DND-41 (cell line): ENCODE results near the gene HIGD2A.

ENCODE experiments used
- CTCF ChIP-seq: IDR thresholded peaks from 2 replicates; pipeline ENCODE4 v1.5.1; 2012; ENCODE audit warnings: borderline replicate concordance, low read length, moderate library complexity, mild to moderate bottlenecking; ENCODE audit not compliant: poor library complexity, severe bottlenecking; ENCODE audit errors: extremely low read depth
- EZH2 ChIP-seq: IDR thresholded peaks from 3 replicates; pipeline ENCODE4 v1.6.1; 2012; ENCODE audit warnings: borderline replicate concordance, low read depth, mild to moderate bottlenecking, moderate library complexity, low read length, inconsistent platforms; ENCODE audit not compliant: severe bottlenecking

GRCh38 chr5:176424181-176424580 lies 35.6 kb downstream of the HIGD2A start:
- TF ChIP-seq CTCF (no peak), EZH2 (no peak)
